HK-2 (cell line): Measurements from ENCODE around the gene PUS10.
"Not testable (repeated sequence)": the region's sequence is repeated elsewhere in the genome, so short reads cannot be mapped to it uniquely, and the experiment has no call there.

Experiments used
- DNase-seq: peaks from one replicate; pipeline ENCODE4 v3.0.0-alpha.2; 2018; ENCODE audit not compliant: unreplicated experiment

Gene PUS10

GRCh38 chr2:61012303-61012702 lies 5.8 kb downstream of the PUS10 start:
- DNase-seq = peak; percentile 10

GRCh38 chr2:61011678-61012077 lies 6.4 kb downstream of the PUS10 start:
- no peak for DNase-seq

- DNase-seq = no peak
Observed at GRCh38 chr2:61009355-61009754, 8.7 kb downstream of the PUS10 start.

GRCh38 chr2:61006486-61007105 lies 11.5 kb downstream of the PUS10 start:
- DNase-seq = no peak

GRCh38 chr2:61005736-61006135 lies 12.3 kb downstream of the PUS10 start:
- no peak for DNase-seq

GRCh38 chr2:60998628-60999545 lies 19.2 kb downstream of the PUS10 start:
- DNase-seq = no peak

GRCh38 chr2:60994131-60994530 lies 23.9 kb downstream of the PUS10 start:
- no peak for DNase-seq

GRCh38 chr2:60992985-60993392 lies 25.1 kb downstream of the PUS10 start:
- no peak for DNase-seq

- DNase-seq = no peak
Observed at GRCh38 chr2:60991644-60992043, 26.4 kb downstream of the PUS10 start.

GRCh38 chr2:60989259-60989658 lies 28.8 kb downstream of the PUS10 start:
- no peak for DNase-seq

- DNase-seq = not testable (repeated sequence)
Observed at GRCh38 chr2:60987656-60988055, 30.4 kb downstream of the PUS10 start.

GRCh38 chr2:60987041-60987440 lies 31.0 kb downstream of the PUS10 start:
- DNase-seq = no peak

GRCh38 chr2:60984720-60985119 lies 33.3 kb downstream of the PUS10 start:
- DNase-seq = no peak

GRCh38 chr2:60982066-60982465 lies 36.0 kb downstream of the PUS10 start:
- DNase-seq = not testable (repeated sequence)

- DNase-seq = no peak
Observed at GRCh38 chr2:60980071-60980815, 37.8 kb downstream of the PUS10 start.

- no peak for DNase-seq
Observed at GRCh38 chr2:60979231-60979630, 38.8 kb downstream of the PUS10 start.

GRCh38 chr2:60977562-60977895 lies 40.5 kb downstream of the PUS10 start:
- no peak for DNase-seq

GRCh38 chr2:60976875-60977561 lies 41.0 kb downstream of the PUS10 start:
- no peak for DNase-seq

GRCh38 chr2:60976256-60976850 lies 41.7 kb downstream of the PUS10 start:
- no peak for DNase-seq

GRCh38 chr2:60974652-60975051 lies 43.4 kb downstream of the PUS10 start:
- no peak for DNase-seq

- no peak for DNase-seq
Observed at GRCh38 chr2:60973705-60974104, 44.4 kb downstream of the PUS10 start.
